CD14-positive monocyte (primary cell): ENCODE data around the gene MIA. TPM values are rescaled to one million over a fixed set of nuclear protein-coding genes. Genes with fewer than 3 reads are reported as not detected.

Source experiments
- DNase-seq, 3 donors: peaks; one replicate each; pipeline ENCODE4 v3.0.0-alpha.2; 2011 to 2022
- H2AFZ ChIP-seq: 2 replicates; pipeline ENCODE4 v1.6.0; 2012; ENCODE audit warnings: mild to moderate bottlenecking, low read depth, low read length, inconsistent platforms; ENCODE audit not compliant: insufficient read depth, poor library complexity, severe bottlenecking
- H3K27ac ChIP-seq, 2 donors: 1 replicate in 1 of 2; 2 replicates in 1 of 2; pipeline ENCODE4 v1.5.1; 2012 to 2013; ENCODE audit warnings: low read length in 2 of 2, control low read depth in 1 of 2, inconsistent platforms in 1 of 2, low read depth in 1 of 2, mild to moderate bottlenecking in 1 of 2
- H3K27me3 ChIP-seq, 2 donors: one replicate each; pipeline versions ENCODE4 v1.6.0 to v1.6.1; 2011 to 2013; ENCODE audit warnings: low read length in 2 of 2; ENCODE audit not compliant: control insufficient read depth in 2 of 2, insufficient read depth in 2 of 2
- H3K36me3 ChIP-seq, 2 donors: replicated peaks in 1 of 2; 1 replicate in 1 of 2; 2 replicates in 1 of 2; pipeline versions ENCODE4 v1.5.1 to v1.6.1; 2012 to 2013; ENCODE audit warnings: low read length in 2 of 2, control low read depth in 1 of 2, inconsistent platforms in 1 of 2, mild to moderate bottlenecking in 1 of 2; ENCODE audit not compliant: insufficient read depth in 2 of 2, control insufficient read depth in 1 of 2
- H3K4me1 ChIP-seq, 2 donors: 1 replicate in 1 of 2; 2 replicates in 1 of 2; pipeline versions ENCODE4 v1.5.1 to v1.6.1; 2012 to 2013; ENCODE audit warnings: low read length in 2 of 2, control low read depth in 1 of 2, inconsistent platforms in 1 of 2, mild to moderate bottlenecking in 1 of 2, moderate library complexity in 1 of 2; ENCODE audit not compliant: insufficient read depth in 2 of 2, control insufficient read depth in 1 of 2
- H3K4me2 ChIP-seq: replicated peaks from 2 replicates; pipeline ENCODE3; 2012; ENCODE audit warnings: low read length, moderate library complexity, mild to moderate bottlenecking; ENCODE audit not compliant: poor library complexity, severe bottlenecking; ENCODE audit errors: extremely low read depth
- H3K4me3 ChIP-seq, 3 experiments: fragments of 200-600 bp in 1 of 3; sonication (generic) in 1 of 3; replicated peaks in 1 of 3; 1 replicate in 2 of 3; 2 replicates in 1 of 3; pipeline ENCODE4 v1.5.1; 2011 to 2013; ENCODE audit warnings: low read length in 3 of 3, mild to moderate bottlenecking in 3 of 3, control low read depth in 2 of 3, low read depth in 2 of 3, inconsistent platforms in 1 of 3, moderate library complexity in 1 of 3
- H3K79me2 ChIP-seq: 2 replicates; pipeline ENCODE4 v1.6.0; 2012; ENCODE audit warnings: mild to moderate bottlenecking, control low read depth, inconsistent platforms, low read length, moderate library complexity; ENCODE audit not compliant: insufficient read depth
- H3K9ac ChIP-seq: 2 replicates; pipeline ENCODE4 v1.6.0; 2017; ENCODE audit warnings: low read length, mild to moderate bottlenecking; ENCODE audit not compliant: insufficient read depth, poor library complexity, severe bottlenecking
- H3K9me3 ChIP-seq, 2 donors: replicated peaks in 1 of 2; 1 replicate in 1 of 2; 2 replicates in 1 of 2; pipeline versions ENCODE4 v1.5.1 to v1.6.1; 2012 to 2013; ENCODE audit warnings: low read length in 2 of 2, control low read depth in 1 of 2; ENCODE audit not compliant: control insufficient read depth in 1 of 2, insufficient read depth in 1 of 2
- H4K20me1 ChIP-seq: 2 replicates; pipeline ENCODE4 v1.6.0; 2012; ENCODE audit warnings: mild to moderate bottlenecking, low read length, control low read depth, moderate library complexity; ENCODE audit not compliant: insufficient read depth
- H3K27ac Mint-ChIP-seq, 7 donors: one replicate each; pipeline ENCODE4 v1.8.0; 2020; ENCODE audit warnings: mild to moderate bottlenecking in 7 of 7, mixed read lengths in 7 of 7, moderate library complexity in 6 of 7, inconsistent platforms in 2 of 7
- H3K27me3 Mint-ChIP-seq, 3 donors: one replicate each; pipeline ENCODE4 v1.8.0; 2021 to 2022; ENCODE audit warnings: low read depth in 3 of 3, mild to moderate bottlenecking in 3 of 3, mixed read lengths in 3 of 3, moderate library complexity in 3 of 3, inconsistent platforms in 1 of 3
- H3K36me3 Mint-ChIP-seq, 2 donors: one replicate each; pipeline ENCODE4 v1.8.0; 2020; ENCODE audit warnings: mixed read lengths in 2 of 2, inconsistent platforms in 1 of 2, mild to moderate bottlenecking in 1 of 2
- H3K4me1 Mint-ChIP-seq: one replicate; pipeline ENCODE4 v1.8.0; 2020; ENCODE audit warnings: mild to moderate bottlenecking, mixed read lengths
- H3K4me3 Mint-ChIP-seq, 2 donors: one replicate each; pipeline ENCODE4 v1.8.0; 2020; ENCODE audit warnings: mild to moderate bottlenecking in 2 of 2, mixed read lengths in 2 of 2, moderate library complexity in 1 of 2
- H3K9me3 Mint-ChIP-seq, 7 donors: one replicate each; pipeline ENCODE4 v1.8.0; 2020 to 2022; ENCODE audit warnings: mixed read lengths in 7 of 7, mild to moderate bottlenecking in 6 of 7, moderate library complexity in 6 of 7, inconsistent platforms in 2 of 7
- WGBS: methylation state at CpG from one replicate; pipeline ENCODE4 v1.1.5; 2013; ENCODE audit warnings: missing lambda C conversion rate; ENCODE audit not compliant: insufficient coverage; 5-methylcytosine and 5-hydroxymethylcytosine counted together
- intact Hi-C, 2 donors: fragments of 100-400 bp; cut with micrococcal nuclease; formaldehyde crosslinking; loops; one replicate each; pipeline versions ENCODE4 v1.15.0 to v1.15.1; 2023
- polyA plus RNA-seq, 3 donors: library from polyadenylated mRNA; depleted of rRNA in 1 of 3; unstranded in 2 of 3; stranded (reverse) in 1 of 3; fragments of 300-500 nt in 2 of 3; fragments of >200 nt in 1 of 3; fragmentation: Illumina TruSeq in 2 of 3; gene quantifications; 1 replicate in 2 of 3; 2 replicates in 1 of 3; pipeline ENCODE4 v1.2.3, GENCODE V29; 2012 to 2021
- TF ChIP-seq, protein P1 (sequence below): fragments of 200-600 bp; IDR thresholded peaks from one replicate; pipeline ENCODE4 v1.8.0; 2022; ENCODE audit warnings: antibody characterized with exemption, mild to moderate bottlenecking

The MIA gene
- polyA plus RNA-seq, 3 donors, result 0.47 TPM; not detected in 2

DNA sequence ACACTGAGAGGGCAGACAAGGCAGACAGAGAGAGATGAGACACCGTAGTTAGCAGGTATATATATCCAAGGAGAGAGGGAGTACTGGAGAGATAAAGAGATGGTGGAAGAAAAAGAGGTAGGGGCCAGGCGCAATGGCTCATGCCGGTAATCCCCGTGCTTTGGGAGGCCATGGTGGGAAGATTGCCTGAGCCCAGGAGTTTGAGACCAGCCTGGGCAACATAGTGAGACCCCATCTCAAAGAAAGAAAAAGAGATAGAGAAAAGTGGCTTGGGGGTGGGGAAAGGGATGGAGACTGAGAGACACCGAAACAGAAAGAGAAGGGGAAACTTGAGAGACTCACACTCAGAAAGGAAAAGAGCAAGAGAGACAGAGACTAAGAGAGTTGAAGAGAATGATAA lies 5.3 kb downstream of the MIA start:
- Mint-ChIP-seq H3K4me1 (peaks cover 33% of the 10 kb centered on the region), H3K4me3 (no peak overlapping the region), H3K36me3 (peaks cover 42 to 53% of the 10 kb centered on the region in 2 donors), H3K27ac (peak overlapping the region in 3 of 7 donors; percentile 49 to 82 (median 61)), H3K9me3 (peaks cover 0 to 1% (median 0%) of the 10 kb centered on the region in 7 donors), H3K27me3 (peaks cover 0 to 4% (median 0%) of the 10 kb centered on the region in 3 donors)
- H3K79me2 ChIP-seq, result peaks cover 21% of the 10 kb centered on the region
- no peak for DNase-seq
- no peaks in the 10 kb centered on the region for H3K27me3 ChIP-seq
- H3K4me1 ChIP-seq, result peaks cover 19 to 24% of the 10 kb centered on the region in 2 donors
- 100% methylated on average over 5 of the region's 5 CpGs for WGBS
- H4K20me1 ChIP-seq, result peaks cover 28% of the 10 kb centered on the region
- H2AFZ ChIP-seq, result no peak overlapping the region
- no peak overlapping the region for H3K9ac ChIP-seq
- TF ChIP-seq, protein P1, sequence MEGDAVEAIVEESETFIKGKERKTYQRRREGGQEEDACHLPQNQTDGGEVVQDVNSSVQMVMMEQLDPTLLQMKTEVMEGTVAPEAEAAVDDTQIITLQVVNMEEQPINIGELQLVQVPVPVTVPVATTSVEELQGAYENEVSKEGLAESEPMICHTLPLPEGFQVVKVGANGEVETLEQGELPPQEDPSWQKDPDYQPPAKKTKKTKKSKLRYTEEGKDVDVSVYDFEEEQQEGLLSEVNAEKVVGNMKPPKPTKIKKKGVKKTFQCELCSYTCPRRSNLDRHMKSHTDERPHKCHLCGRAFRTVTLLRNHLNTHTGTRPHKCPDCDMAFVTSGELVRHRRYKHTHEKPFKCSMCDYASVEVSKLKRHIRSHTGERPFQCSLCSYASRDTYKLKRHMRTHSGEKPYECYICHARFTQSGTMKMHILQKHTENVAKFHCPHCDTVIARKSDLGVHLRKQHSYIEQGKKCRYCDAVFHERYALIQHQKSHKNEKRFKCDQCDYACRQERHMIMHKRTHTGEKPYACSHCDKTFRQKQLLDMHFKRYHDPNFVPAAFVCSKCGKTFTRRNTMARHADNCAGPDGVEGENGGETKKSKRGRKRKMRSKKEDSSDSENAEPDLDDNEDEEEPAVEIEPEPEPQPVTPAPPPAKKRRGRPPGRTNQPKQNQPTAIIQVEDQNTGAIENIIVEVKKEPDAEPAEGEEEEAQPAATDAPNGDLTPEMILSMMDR, result no peak
- no peak overlapping the region for H3K4me2 ChIP-seq
- peaks cover 14 to 46% of the 10 kb centered on the region in 2 donors for H3K36me3 ChIP-seq
- H3K27ac ChIP-seq, result no peak overlapping the region
- H3K9me3 ChIP-seq, result no peaks in the 10 kb centered on the region
- intact Hi-C loops, result no loop called here
- no peak overlapping the region for H3K4me3 ChIP-seq

DNA sequence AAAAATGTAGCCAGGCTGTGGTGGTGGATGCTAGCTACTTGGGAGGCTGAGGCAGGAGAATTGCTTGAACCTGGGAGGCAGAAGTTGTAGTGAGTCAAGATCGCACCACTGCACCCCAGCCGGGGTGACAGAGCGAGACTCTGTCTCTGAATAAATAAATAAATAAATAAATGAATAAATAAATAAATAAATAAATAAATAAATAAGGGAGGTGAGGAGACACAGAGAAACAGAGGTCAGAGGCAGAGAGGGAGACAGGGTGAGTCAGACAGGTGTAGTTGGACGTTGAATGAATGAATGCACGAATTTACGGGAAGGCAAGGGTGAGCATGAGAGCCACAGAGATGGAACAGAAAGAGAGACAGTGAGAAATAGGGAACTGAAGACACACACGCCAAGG lies 5.8 kb downstream of the MIA start:
- H3K79me2 ChIP-seq, result peaks cover 21% of the 10 kb centered on the region
- no peak overlapping the region for H3K9ac ChIP-seq
- no peak for DNase-seq
- 60% methylated on average over 4 of the region's 7 CpGs for WGBS
- H3K27ac Mint-ChIP-seq, result peak overlapping the region in 1 of 7 donors; percentile 33
- no peaks in the 10 kb centered on the region for H3K9me3 ChIP-seq
- H3K4me1 ChIP-seq, result peaks cover 19 to 22% of the 10 kb centered on the region in 2 donors
- peaks cover 42 to 55% of the 10 kb centered on the region in 2 donors for H3K36me3 Mint-ChIP-seq
- no peak overlapping the region for H3K27ac ChIP-seq
- H3K27me3 Mint-ChIP-seq, result peaks cover 0 to 4% (median 0%) of the 10 kb centered on the region in 3 donors
- intact Hi-C loops, result no loop called here
- no peaks in the 10 kb centered on the region for H3K27me3 ChIP-seq
- peaks cover 16 to 51% of the 10 kb centered on the region in 2 donors for H3K36me3 ChIP-seq
- no peak overlapping the region for H3K4me3 ChIP-seq
- TF ChIP-seq, protein P1, result no peak
- peaks cover 33% of the 10 kb centered on the region for H3K4me1 Mint-ChIP-seq
- H3K4me2 ChIP-seq, result no peak overlapping the region
- no peak overlapping the region for H2AFZ ChIP-seq
- H4K20me1 ChIP-seq, result peaks cover 34% of the 10 kb centered on the region
- H3K9me3 Mint-ChIP-seq, result peaks cover 0 to 1% (median 0%) of the 10 kb centered on the region in 7 donors
- no peak overlapping the region for H3K4me3 Mint-ChIP-seq
